ENCODE results near the gene STAP1.

GRCh38 chr4:67550451-67550850, 8.1 kb upstream of the STAP1 start:
- no peak for TF ChIP-seq CTCF (IDR thresholded peaks at IDR 0.05; ENCODE audit: poor library complexity, severe bottlenecking)
- TF ChIP-seq POLR2AphosphoS5 (IDR thresholded peaks at IDR 0.05) = no peak
- TF ChIP-seq TAF1 (IDR thresholded peaks at IDR 0.05; ENCODE audit: low read depth) = no peak
- TF ChIP-seq REST (IDR thresholded peaks at IDR 0.05; ENCODE audit: borderline replicate concordance) = no peak

Measured in neural cell (in vitro differentiated cells).